ENCODE results near the gene TEX44.
"Not testable (repeated sequence)": the region's sequence is repeated elsewhere in the genome, so short reads cannot be mapped to it uniquely, and the experiment has no call there.

GRCh38 chr2:231556496-231556895 is 36.2 kb upstream of the TEX44 start:
- not testable (repeated sequence) for TF ChIP-seq CTCF (IDR thresholded peaks at IDR 0.05; ENCODE audit: insufficient read depth, low read depth, low read length); EZH2 (IDR thresholded peaks at IDR 0.05; ENCODE audit: insufficient read depth, low read length)

Measured in astrocyte (in vitro differentiated cells and primary cell).